ENCODE measurements around the gene SLC2A14.
A peak's percentile ranks its signal among the peaks of the same experiment; 100 is the strongest.

DNA sequence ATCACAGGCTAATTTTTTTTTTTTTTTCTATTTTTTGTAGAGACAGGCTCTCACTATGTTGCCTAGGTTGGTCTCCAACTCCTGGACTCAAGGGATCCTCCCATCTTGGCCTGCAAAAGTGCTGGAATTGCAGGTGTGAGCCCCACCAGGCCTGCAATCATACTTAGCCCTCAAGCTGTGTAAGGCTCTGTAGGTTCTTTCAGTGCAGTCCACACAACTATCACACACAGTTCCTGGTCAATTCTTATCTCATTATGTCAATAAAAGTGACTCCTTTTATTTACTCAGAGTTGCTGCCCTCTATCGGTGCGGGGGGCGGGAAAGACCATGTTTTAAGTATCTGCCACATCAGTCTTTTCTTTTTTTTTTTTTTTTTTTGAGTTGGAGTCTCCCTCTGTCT lies 34.3 kb upstream of the SLC2A14 start:
- TF ChIP-seq CTCF (IDR thresholded peaks at IDR 0.05; ENCODE audit: low read length) (peak; percentile 42; the same call in 1 of the 2 replicates), EZH2 (IDR thresholded peaks at IDR 0.05; ENCODE audit: borderline replicate concordance, low read length) (no peak)

Data from OCI-LY1 (cell line).